DMS 273 treated with DMSO at 0.1 percent for 48 hours (cell line): ENCODE data around the gene PTGS2.

ENCODE experiments used
- DNase-seq: peaks from one replicate; lab custom pipeline; 2025; lab: John Stamatoyannopoulos, UW

Gene PTGS2

DNA sequence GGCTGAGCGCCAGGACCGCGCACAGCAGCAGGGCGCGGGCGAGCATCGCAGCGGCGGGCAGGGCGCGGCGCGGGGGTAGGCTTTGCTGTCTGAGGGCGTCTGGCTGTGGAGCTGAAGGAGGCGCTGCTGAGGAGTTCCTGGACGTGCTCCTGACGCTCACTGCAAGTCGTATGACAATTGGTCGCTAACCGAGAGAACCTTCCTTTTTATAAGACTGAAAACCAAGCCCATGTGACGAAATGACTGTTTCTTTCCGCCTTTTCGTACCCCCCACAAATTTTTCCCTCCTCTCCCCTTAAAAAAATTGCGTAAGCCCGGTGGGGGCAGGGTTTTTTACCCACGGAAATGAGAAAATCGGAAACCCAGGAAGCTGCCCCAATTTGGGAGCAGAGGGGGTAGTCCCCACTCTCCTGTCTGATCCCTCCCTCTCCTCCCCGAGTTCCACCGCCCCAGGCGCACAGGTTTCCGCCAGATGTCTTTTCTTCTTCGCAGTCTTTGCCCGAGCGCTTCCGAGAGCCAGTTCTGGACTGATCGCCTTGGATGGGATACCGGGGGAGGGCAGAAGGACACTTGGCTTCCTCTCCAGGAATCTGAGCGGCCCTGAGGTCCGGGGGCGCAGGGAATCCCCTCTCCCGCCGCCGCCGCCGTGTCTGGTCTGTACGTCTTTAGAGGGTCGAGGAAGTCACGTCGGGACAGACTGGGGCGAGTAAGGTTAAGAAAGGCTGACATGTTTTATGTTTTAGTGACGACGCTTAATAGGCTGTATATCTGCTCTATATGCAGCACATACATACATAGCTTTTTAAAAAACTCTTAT, at the start of gene PTGS2:
Gene PTGS2, minus strand, starts transcription at position 179 of the 817 bp plus-strand sequence. Its CDS starts 133 bp downstream, at position 46.
- DNase-seq: no peak

DNA sequence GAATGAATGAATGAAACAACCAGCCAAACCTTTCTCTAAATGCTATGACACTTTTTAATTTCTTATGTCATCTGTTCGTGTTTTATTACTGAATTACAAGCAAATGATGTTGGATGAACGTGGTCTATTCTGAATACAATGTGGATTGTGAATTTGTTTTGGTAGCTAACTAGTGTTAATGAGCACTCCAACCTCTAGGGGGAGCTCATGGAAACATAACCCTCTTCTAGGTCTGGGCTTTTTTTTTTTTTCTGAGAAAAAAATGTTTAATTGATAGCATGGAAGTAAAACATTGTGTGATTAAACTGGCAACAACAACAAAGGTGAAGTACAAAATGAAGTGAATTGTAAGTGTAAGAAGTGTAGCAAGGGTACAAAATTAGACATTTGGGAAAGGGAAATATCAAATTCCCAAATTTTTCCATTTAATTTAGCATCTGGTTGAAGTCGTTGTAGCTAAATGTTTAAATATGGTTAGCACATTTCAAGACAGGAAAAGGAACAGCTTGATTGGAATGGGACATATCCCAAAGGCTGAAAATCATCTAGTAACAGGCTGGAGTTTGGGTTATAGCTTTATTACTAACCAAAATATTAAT, 42.6 kb upstream of the PTGS2 start:
- DNase-seq: peak; percentile 4

DNA sequence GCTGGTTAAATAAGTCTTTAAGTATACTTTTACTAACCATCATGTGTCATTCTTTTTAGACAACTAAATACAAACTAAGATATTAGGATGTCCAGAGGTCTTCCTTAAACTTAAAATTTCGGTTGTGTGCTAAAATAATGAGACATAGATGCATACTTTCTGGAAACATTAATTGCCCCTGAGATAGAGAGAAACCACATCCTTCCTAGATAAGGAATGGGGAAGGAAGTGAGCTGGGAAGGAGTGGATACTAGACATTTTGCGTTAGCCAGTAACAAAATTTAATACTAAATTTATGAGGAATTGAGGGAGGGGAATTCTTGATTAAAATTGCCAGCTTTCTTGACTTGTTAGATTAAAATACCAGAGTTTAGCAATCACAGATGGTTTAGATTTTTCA, 37.1 kb upstream of the PTGS2 start:
- no peak for DNase-seq

DNA sequence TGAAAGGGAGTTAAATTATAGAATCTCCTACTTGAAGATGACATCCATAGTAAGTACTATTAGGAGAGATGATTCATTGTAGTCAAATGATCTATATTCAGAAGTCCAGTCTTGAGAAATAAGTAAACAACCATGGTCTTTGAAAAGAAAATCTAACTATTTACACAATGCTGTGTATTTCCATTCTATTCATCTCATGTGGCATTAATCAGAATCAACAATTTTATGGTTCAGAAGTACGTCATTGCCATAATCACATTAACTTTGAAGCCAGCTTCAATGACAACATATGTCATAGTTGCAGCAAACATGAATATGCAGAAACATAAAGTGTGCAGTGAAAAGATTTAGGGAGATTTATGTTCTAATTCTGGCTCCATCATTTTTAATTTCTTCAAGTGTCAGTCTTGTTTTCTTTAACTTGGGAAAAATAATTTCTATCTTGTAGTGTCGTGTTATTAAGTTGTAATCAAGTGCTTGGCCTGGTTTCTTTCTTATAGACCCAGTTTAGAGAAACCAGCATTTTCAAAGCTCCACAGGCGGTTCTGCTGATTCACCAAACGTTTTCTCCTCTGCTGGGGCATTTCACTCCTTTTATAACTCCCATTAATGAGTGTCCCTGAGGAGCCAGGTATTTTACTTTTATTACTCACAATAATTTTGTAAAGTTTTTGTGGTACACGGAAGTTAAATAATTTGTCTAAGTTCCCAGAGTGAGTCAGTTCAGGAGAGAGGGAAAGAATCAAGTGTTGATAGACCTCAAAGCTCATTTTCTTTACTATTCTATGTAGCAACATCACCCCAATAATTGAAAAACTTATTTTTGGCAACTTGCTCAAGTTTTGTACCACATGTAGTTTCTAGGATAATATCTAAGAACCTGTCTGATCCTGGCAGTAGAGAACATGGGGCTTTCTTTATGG, 35.9 kb upstream of the PTGS2 start:
- DNase-seq: no peak

DNA sequence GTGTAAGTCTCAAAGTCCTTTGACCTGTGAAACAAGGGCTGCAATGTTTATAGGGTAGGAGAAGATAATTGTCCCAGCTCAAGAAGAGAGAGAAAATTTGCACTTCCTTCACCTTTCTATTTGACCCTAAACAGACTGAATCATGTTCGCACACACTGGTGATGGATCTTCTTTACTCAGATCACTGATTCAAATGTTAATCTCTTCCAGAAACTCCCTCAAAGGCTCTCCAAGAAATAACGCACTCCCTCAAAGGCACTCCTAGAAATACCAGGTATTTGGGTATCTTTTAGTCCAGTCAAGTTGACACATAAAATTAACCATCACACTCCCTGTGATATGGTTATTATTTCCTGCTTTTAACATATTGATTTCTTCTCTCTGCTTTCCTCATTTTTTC, 30.5 kb upstream of the PTGS2 start:
- no peak for DNase-seq

DNA sequence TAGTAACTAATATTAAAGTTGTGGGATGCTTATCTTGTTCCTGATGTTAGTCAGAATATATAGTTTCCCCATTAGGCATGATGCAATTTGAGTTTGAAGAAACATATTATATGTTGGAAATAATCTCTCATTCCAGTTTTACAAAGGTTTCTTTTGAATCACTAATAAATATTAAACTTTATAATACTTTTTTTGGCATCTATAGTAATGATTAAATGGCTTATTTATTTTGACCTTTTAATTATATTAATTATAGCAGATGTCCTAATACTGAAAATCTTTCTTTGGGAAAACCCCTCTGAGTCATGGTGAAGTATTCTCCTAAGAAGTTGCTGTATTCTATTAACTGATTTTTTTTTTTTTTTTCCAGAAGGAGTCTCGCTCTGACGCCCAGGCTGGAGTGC, 28.5 kb upstream of the PTGS2 start:
- DNase-seq: no peak

DNA sequence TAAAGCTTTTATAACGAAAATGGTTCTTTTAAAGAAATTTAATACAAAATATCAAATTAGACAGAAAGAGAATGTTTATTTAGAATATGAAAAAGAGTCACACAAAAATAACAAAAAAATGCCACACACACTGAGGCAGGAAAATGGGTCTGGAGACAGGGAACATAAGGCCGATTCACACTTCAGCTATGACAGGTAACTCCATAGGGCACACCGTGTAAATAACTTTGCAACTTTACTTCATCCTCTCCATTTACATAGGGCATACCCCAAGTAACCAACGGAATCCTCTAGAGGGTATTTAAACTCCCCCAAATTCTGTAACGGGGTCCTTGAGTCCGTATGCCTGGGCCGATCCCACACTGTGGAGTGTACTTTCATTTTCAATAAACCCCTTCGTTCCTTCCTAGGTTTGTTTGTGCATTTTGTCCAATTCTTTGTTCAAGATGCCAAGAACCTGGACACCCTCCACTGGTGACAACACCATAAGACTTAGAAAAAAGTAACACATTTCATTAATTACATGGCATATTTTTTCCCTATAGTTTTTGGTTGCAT, 23.1 kb upstream of the PTGS2 start:
- no peak for DNase-seq

DNA sequence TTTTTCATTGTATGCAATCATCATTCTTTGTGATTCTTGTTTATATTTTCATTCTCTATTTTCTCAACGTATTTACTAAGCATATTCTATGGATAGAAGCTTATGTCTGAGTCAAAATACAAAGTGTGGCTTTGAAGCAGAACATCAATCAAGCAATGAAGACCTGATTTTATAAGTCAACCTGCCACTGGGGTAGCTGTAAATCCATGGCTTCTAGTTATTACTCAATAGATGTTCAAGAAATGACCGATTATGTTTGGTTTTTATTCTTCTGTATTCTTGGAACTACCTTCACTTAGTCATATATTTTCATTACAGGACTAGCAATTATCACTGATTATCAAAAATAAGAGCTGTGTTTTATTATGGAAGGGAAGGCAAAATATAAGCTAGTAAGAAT, 20.5 kb upstream of the PTGS2 start:
- DNase-seq: no peak

DNA sequence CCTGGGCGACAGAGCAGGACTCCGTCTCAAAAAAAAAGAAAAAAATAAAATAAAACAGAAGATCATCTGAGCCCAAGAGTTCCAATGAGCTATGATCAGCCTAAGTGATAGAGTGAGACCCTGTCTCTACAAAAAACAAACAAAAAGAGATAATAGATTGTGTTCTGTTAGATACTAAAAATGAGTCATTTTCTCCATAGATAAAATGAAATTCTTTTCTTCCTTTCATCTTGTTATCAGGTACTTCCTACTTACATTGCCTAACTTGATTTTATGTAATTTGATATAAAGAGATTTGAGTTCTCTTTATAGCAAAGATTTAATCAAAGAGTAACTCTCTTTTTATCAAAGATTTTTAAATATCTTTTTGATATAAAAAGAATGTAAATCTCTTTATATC, 19.3 kb upstream of the PTGS2 start:
- no peak for DNase-seq

DNA sequence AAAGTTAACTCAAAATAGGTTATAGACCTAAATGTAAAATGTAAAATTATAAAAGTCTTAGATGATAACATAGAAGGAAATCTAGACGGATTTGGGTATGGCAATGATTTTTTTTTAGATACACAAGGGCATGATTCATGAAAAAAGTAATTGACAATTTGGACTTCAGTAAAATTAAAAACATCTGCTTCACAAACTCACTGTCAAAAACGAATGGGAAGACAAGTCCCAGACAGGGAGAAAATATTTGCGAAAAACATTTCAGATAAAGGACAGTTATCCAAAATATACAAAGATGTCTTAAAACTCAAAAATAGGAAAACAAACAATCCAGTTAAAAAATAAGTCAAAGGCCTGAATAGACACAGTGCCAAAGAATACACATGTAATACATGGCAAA, 9.7 kb upstream of the PTGS2 start:
- DNase-seq: no peak

DNA sequence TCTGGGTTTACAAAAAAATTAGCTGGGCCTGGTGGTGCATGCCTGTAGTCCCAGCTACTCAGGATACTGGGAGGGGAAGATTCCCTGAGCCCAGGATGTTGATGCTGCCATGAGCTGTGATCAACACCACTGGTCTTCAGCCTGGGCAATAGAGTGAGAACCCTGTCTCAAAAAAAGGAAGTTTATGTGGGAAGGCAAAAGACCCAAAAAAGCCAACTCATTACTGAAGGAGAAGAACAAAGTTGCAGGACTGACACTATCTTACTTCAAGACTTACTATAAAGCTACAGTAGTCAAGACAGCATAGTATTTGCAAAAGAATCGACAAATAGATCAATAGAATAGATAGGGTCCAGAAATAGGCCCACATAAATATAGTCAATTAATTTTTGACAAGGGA, 9.2 kb upstream of the PTGS2 start:
- DNase-seq: no peak

DNA sequence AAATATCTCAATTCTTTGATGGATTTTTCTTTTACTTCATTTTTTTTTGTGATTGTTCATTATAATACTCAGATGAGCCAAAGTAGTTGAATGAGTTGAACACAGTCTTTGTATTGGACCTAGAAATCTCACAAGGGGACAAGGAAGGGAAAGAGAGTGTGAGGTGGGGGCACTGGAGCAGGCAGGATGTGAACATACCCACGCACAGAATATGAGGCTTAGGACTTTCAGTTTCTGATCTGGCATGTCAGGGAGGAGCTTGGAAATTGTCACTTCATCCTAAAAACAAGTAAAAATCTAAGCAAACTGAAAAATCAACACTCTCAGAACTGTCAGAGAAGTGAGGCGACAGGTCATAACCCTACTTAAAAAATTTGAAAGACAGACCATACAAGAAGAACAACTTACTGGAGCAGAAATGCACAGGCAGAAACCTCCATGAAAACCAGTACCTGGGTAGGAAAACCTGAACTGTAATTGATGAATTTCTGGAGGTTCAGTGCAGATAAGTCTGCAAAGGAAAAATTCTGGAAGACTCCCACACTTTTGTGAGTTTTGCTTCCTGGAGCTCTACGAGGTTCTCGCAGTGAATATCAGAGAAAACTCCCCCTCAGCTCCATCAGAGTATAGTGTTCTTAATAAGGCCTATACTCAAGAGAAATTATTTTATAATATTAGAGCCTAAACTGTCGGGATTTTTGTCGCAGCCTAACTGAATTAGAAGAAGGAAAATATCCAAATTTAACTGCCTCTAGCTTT, 3.6 kb upstream of the PTGS2 start:
- no peak for DNase-seq

DNA sequence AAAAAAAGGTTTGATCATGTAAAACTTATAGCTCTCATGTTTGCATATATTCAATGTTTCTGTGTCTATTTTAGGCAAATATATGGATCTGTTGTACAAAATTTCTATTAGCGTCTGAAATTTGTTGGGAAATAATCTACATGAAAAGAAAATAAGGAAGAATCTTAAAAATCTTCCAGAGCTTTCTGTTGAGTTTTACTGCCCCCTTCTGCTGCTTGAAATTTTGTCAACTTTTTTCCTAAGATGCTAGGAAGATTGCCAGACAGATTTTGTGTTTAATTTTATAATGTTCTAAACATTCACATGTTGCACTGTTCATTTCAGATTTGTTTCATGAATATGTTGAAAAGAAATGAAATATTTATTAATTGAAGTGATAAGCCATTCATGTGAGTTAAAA, 2.5 kb upstream of the PTGS2 start:
- DNase-seq: no peak

DNA sequence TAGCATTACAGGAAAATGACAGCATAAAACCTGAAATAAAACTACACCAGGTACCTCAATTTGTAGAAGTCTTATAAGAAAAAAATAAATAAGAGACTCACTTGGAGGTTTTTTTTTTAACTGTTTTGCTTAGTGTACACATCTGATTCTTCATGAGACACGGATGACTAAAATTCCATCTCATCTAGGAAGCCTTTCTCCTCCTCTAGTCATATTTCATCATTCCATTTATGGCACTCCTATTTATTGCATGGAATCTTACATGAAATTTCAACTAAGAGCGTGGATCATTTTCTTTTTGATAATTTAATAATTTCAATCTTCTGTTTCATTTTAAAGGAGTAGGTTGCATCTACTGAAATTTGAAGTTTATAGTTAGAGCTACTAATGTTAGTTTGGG, 1.6 kb upstream of the PTGS2 start:
- DNase-seq: no peak

DNA sequence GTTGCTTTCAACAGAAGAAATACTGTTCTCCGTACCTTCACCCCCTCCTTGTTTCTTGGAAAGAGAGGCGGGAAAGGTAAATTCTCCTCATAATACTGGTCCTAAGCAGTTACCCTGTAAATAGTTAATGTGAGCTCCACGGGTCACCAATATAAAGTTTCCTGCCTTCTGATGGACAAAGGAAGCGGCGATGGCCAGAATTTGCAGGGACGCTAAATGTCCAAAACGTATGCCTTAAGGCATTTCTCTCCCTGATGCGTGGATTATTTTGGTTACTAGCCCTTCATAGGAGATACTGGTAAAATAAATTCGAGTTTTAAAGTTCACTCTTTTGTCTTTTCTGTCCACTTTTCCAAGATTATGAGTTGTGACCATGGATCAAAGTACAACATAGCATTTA, 898 bp upstream of the PTGS2 start:
- no peak for DNase-seq

DNA sequence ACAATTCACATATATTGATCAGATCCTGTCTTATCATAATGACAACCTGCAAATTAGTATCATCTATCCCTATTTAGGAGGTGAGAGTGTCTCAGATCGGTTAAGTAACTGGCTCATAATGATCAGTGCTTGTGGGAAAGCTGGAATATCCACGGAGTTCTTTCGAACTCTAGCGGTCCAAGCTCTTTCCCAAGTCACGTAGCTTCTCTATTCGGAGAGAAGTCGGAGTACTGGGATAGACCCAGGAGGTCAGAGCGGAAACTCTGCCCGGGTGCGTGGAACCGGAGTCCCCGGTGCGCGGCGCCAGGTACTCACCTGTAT, 339 bp downstream of the PTGS2 start:
- no peak for DNase-seq

DNA sequence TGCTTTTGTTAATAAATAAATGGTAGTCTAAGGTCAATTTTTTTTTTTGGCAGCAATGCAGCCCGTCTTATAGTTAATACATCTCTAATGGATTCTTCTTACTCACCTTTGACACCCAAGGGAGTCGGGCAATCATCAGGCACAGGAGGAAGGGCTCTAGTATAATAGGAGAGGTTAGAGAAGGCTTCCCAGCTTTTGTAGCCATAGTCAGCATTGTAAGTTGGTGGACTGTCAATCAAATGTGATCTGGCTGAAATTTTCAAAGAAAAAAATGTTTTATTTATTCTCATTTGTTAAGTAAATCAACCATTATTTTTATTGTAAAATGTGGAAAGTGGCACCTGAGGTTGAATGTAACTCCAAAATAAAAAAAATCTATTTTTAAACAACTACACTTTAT, 2.1 kb downstream of the PTGS2 start:
- DNase-seq: no peak

DNA sequence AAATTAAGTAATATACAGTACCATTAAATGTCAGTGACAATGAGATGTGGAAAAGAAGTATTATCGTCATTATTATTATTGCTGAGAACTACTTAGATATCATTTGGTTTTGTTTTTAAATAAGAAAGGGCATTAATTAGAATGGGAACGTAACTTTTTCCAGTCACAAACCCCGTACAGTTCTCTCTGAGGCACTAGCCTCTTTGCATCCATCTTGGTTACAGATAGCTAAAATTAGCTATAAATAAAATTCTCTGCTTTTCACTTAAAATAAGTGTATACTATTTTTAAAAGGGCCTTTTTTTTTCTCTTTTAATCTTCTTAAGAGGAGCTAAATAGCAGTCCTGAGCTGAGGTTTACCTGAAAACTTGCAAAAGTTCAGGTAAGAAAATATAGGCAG, 7.6 kb downstream of the PTGS2 start:
- no peak for DNase-seq

DNA sequence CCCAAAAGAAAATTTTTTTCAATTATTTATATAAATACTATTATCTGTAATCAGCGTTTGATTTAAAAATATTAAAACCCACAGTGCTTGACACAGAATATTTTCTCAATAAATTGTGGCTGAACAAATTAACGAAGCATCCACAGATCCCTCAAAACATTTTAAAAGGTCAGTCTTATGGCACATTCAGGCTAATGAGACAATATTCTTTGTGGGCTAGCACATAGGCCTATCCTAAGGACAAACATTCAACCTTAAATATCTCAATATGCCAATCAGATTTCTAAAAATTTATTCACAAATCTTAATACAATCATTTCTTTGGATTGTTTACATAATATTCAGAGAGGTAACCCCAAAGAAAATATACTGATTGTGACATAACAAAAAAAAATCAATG, 8.1 kb downstream of the PTGS2 start:
- DNase-seq: no peak

DNA sequence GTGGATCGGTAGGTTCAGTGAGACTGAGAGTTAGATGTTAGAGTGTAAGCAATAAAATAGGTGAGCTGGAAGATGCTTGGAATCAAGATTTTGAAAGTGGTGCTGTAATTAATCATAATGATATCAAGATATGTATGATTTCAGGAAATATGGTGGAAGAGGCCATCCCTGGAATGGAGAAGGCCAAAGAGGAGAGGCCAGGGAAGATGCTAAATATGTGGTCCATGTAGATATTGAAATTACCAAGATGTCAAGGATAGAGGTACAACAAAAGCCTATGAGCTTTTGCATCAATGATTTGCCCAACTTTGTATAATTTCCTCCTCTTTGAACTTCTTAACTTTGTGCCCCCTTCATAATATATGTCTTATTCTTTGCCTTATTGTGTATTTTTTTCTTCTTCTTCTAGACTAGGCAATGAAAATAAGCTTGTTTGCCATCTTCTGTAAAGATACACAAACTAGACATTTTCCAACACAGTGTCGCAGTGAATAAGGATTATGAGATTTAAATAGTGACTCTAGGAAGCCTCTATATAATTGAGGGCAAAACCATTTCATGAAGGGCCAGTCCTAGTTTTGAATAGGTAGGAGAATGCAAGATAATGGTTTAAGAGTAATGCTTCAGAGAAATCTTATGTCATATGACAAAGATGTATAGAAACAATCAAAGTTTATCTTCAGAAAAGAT, 8.9 kb downstream of the PTGS2 start:
- no peak for DNase-seq
